H1 (cell line): Measurements from ENCODE around the gene PDSS1. TPM values are rescaled to one million over a fixed set of nuclear protein-coding genes. Genes with fewer than 3 reads are reported as not detected.

ENCODE experiments used
- CTCF ChIA-PET: fragments of 300-600 bp; sonication (Branson Sonifier 250); formaldehyde crosslinking; loops from one replicate; lab custom pipeline; 2021; ENCODE audit not compliant: partially characterized antibody; lab: Charles Lee
- POLR2A ChIA-PET: fragments of 300-600 bp; sonication (Branson Sonifier 250); formaldehyde crosslinking; loops from one replicate; lab custom pipeline; 2021; ENCODE audit warnings: inconsistent platforms; ENCODE audit not compliant: partially characterized antibody; lab: Charles Lee
- DNase-seq, 2 experiments: peaks; one replicate each; pipeline versions ENCODE4 v3.0.0 to v3.0.0-alpha.2; 2010 to 2022; ENCODE audit warnings: low spot score in 2 of 2, low read depth in 1 of 2, mixed read lengths in 1 of 2
- FAIRE-seq: peaks from 2 replicates; lab custom pipeline; 2011; peaks lifted over from hg19 to GRCh38; lab: Jason Lieb, UNC
- H2AFZ ChIP-seq: 2 replicates; pipeline ENCODE4 v1.8.1; 2012; ENCODE audit warnings: low read length, inconsistent platforms
- H2AK5ac ChIP-seq: 2 replicates; pipeline ENCODE4 v1.6.1; 2013; ENCODE audit warnings: low read depth, low read length
- H2BK120ac ChIP-seq: replicated peaks from 2 replicates; pipeline ENCODE3; 2013; ENCODE audit warnings: low read depth, low read length, inconsistent platforms
- H2BK12ac ChIP-seq: 2 replicates; pipeline ENCODE4 v1.6.1; 2013; ENCODE audit warnings: low read depth, low read length
- H2BK15ac ChIP-seq: 2 replicates; pipeline ENCODE4 v1.6.1; 2013; ENCODE audit warnings: low read length
- H2BK20ac ChIP-seq: 2 replicates; pipeline ENCODE4 v1.6.1; 2013; ENCODE audit warnings: low read length
- H2BK5ac ChIP-seq: 2 replicates; pipeline ENCODE4 v1.6.1; 2013; ENCODE audit warnings: low read depth, low read length
- H3K14ac ChIP-seq: 2 replicates; pipeline ENCODE4 v1.6.1; 2013; ENCODE audit warnings: inconsistent platforms; ENCODE audit not compliant: insufficient read length
- H3K18ac ChIP-seq: 2 replicates; pipeline ENCODE4 v1.6.1; 2013; ENCODE audit warnings: low read length; ENCODE audit errors: extremely low read depth
- H3K23ac ChIP-seq: 2 replicates; pipeline ENCODE4 v1.6.1; 2013; ENCODE audit warnings: inconsistent platforms; ENCODE audit not compliant: insufficient read length
- H3K23me2 ChIP-seq: 2 replicates; pipeline ENCODE4 v1.6.1; 2013; ENCODE audit warnings: low read depth, low read length
- H3K27ac ChIP-seq: 2 replicates; pipeline ENCODE4 v1.6.1; 2011; ENCODE audit warnings: low read depth, low read length, inconsistent platforms
- H3K27me3 ChIP-seq, 4 experiments: replicated peaks in 1 of 4; 1 replicate in 1 of 4; 2 replicates in 3 of 4; pipeline versions ENCODE4 v1.6.1 to v1.8.1; 2011 to 2013; ENCODE audit warnings: low read length in 3 of 4, mild to moderate bottlenecking in 3 of 4, inconsistent platforms in 2 of 4, mixed read lengths in 2 of 4, moderate library complexity in 1 of 4; ENCODE audit not compliant: control insufficient read depth in 3 of 4, insufficient read depth in 3 of 4; ENCODE audit errors: extremely low read depth in 1 of 4
- H3K36me3 ChIP-seq, 4 experiments: 2 replicates each; pipeline versions ENCODE4 v1.6.1 to v1.8.1; 2011 to 2013; ENCODE audit warnings: mild to moderate bottlenecking in 4 of 4, low read length in 3 of 4, moderate library complexity in 2 of 4, control low read depth in 1 of 4, inconsistent platforms in 1 of 4; ENCODE audit not compliant: insufficient read depth in 4 of 4, control insufficient read depth in 2 of 4
- H3K4ac ChIP-seq: replicated peaks from 2 replicates; pipeline ENCODE3; 2013; ENCODE audit warnings: low read length, low read depth, mixed read lengths, inconsistent platforms; ENCODE audit not compliant: insufficient read length
- H3K4me1 ChIP-seq, 4 experiments: replicated peaks in 1 of 4; 1 replicate in 1 of 4; 2 replicates in 3 of 4; pipeline versions ENCODE4 v1.6.1 to v1.8.1; 2011 to 2013; ENCODE audit warnings: low read length in 3 of 4, inconsistent platforms in 2 of 4, mixed read lengths in 1 of 4; ENCODE audit not compliant: insufficient read depth in 4 of 4, control insufficient read depth in 3 of 4
- H3K4me2 ChIP-seq, 2 experiments: 2 replicates each; pipeline versions ENCODE4 v1.6.1 to v1.8.1; 2011 to 2013; ENCODE audit warnings: low read depth in 2 of 2, low read length in 2 of 2, control low read depth in 1 of 2, inconsistent platforms in 1 of 2, mild to moderate bottlenecking in 1 of 2; ENCODE audit not compliant: insufficient read depth in 1 of 2
- H3K4me3 ChIP-seq, 4 experiments: fragments of 200-600, 300-600 bp in 1 of 4; sonication (generic), shearing (Covaris generic), sonication (Bioruptor Twin) in 1 of 4; 2 replicates each; pipeline versions ENCODE4 v1.5.1 to v1.8.1; 2011 to 2016; ENCODE audit warnings: low read length in 4 of 4, low read depth in 3 of 4, control low read depth in 2 of 4, inconsistent platforms in 2 of 4, mild to moderate bottlenecking in 2 of 4, mixed read lengths in 1 of 4, moderate library complexity in 1 of 4; ENCODE audit not compliant: insufficient read depth in 2 of 4; ENCODE audit errors: extremely low read depth in 1 of 4
- H3K56ac ChIP-seq: replicated peaks from 2 replicates; pipeline ENCODE3; 2013; ENCODE audit warnings: low read depth, mild to moderate bottlenecking, mixed read lengths, low read length, inconsistent platforms; ENCODE audit not compliant: insufficient read length
- H3K79me1 ChIP-seq: 2 replicates; pipeline ENCODE4 v1.6.1; 2013; ENCODE audit warnings: low read depth, low read length, control low read depth
- H3K79me2 ChIP-seq, 2 experiments: 2 replicates each; pipeline versions ENCODE4 v1.6.1 to v1.8.1; 2012 to 2013; ENCODE audit warnings: low read length in 2 of 2, mild to moderate bottlenecking in 2 of 2, inconsistent platforms in 1 of 2; ENCODE audit not compliant: insufficient read depth in 2 of 2, control insufficient read depth in 1 of 2
- H3K9ac ChIP-seq, 4 experiments: replicated peaks in 1 of 4; 1 replicate in 1 of 4; 2 replicates in 3 of 4; pipeline versions ENCODE4 v1.6.1 to v1.8.1; 2011 to 2013; ENCODE audit warnings: low read depth in 3 of 4, low read length in 3 of 4, control low read depth in 2 of 4, mild to moderate bottlenecking in 2 of 4, moderate library complexity in 2 of 4, inconsistent platforms in 1 of 4; ENCODE audit errors: extremely low read depth in 1 of 4
- H3K9me3 ChIP-seq, 2 experiments: 2 replicates each; pipeline versions ENCODE4 v1.6.1 to v1.8.1; 2012 to 2013; ENCODE audit warnings: mild to moderate bottlenecking in 2 of 2, moderate library complexity in 2 of 2, control low read depth in 1 of 2, inconsistent platforms in 1 of 2, low read depth in 1 of 2, low read length in 1 of 2, mixed read lengths in 1 of 2; ENCODE audit not compliant: insufficient read depth in 2 of 2
- H4K20me1 ChIP-seq, 2 experiments: replicated peaks in 1 of 2; 2 replicates each; pipeline versions ENCODE3 to v1.8.1; 2011 to 2013; ENCODE audit warnings: inconsistent platforms in 2 of 2, low read length in 2 of 2, mild to moderate bottlenecking in 1 of 2; ENCODE audit not compliant: insufficient read depth in 2 of 2, control insufficient read depth in 1 of 2
- H4K5ac ChIP-seq: 2 replicates; pipeline ENCODE4 v1.6.1; 2013; ENCODE audit warnings: low read length, low read depth, mixed read lengths, inconsistent platforms; ENCODE audit not compliant: insufficient read length
- H4K8ac ChIP-seq: 2 replicates; pipeline ENCODE4 v1.8.0; 2013; ENCODE audit warnings: mild to moderate bottlenecking, moderate library complexity, low read length, inconsistent platforms; ENCODE audit not compliant: insufficient read depth; ENCODE audit errors: extremely low read depth
- H4K91ac ChIP-seq: replicated peaks from 2 replicates; pipeline ENCODE3; 2013; ENCODE audit warnings: low read length, mixed read lengths, inconsistent platforms; ENCODE audit not compliant: insufficient read length
- CTBP2 ChIP-seq: IDR thresholded peaks from 2 replicates; pipeline ENCODE4 v1.7.0; 2011; ENCODE audit warnings: borderline replicate concordance, mild to moderate bottlenecking, moderate library complexity, mixed read lengths, low read length; ENCODE audit not compliant: insufficient read depth, insufficient read length
- NRF1 ChIP-seq: IDR thresholded peaks from 2 replicates; pipeline ENCODE4 v1.6.1; 2011; ENCODE audit warnings: mild to moderate bottlenecking, low read depth, low read length, improper control_type of control experiment
- SIRT6 ChIP-seq: IDR thresholded peaks from one replicate; pipeline ENCODE4 v1.7.1; 2012; ENCODE audit warnings: low read length, inconsistent platforms
- TEAD4 ChIP-seq: IDR thresholded peaks from 2 replicates; pipeline ENCODE4 v1.6.1; 2012; ENCODE audit warnings: low read depth, low read length, inconsistent platforms, mixed read lengths
- WGBS, 2 experiments: shearing (Covaris generic) in 1 of 2; methylation state at CpG; one replicate each; pipeline versions ENCODE4 v1.1.6 to v1.1.7; 2013 to 2015; ENCODE audit warnings: low lambda C conversion rate in 2 of 2, mixed read lengths in 2 of 2, inconsistent platforms in 1 of 2, low coverage in 1 of 2, missing lambda C conversion rate in 1 of 2; ENCODE audit not compliant: insufficient replicate concordance in 2 of 2, insufficient coverage in 1 of 2, insufficient read length in 1 of 2; ENCODE audit errors: extremely low coverage in 1 of 2, missing lambda C conversion rate in 1 of 2; 5-methylcytosine and 5-hydroxymethylcytosine counted together
- polyA plus RNA-seq, 7 experiments: library from polyadenylated mRNA; depleted of rRNA in 3 of 7; stranded (reverse) in 5 of 7; unstranded in 2 of 7; fragments of >200 nt in 5 of 7; fragments of 200-250 nt in 2 of 7; gene quantifications; 1 replicate in 5 of 7; 2 replicates in 1 of 7; 4 replicates in 1 of 7; pipeline versions ENCODE4 v1.2.1 to v1.2.3, GENCODE V29; 2011 to 2013; ENCODE audit warnings: missing spikeins in 2 of 7, mixed read lengths in 2 of 7
- total RNA-seq: library from RNA; stranded (reverse); fragmentation: NEBNext Ultra II Directional; extraction: Animal tissue kit (Norgen Biotek cat#: 25700); gene quantifications from 2 replicates; pipeline ENCODE4 v1.2.1, GENCODE V29; 2021

PDSS1 gene
- total and polyA plus RNA-seq, 2 of the 8 experiments (the other 6 are each of a cell fraction or from before 2014, with no cell fraction given): 21.3 to 26.0 TPM

- no peak overlapping the region for H2AK5ac ChIP-seq
- H3K4ac ChIP-seq: no peak overlapping the region
- POLR2A ChIA-PET: no interaction called here
- no peaks in the 10 kb centered on the region for H3K27me3 ChIP-seq
- H2AFZ ChIP-seq: no peak overlapping the region
- H2BK12ac ChIP-seq: no peak overlapping the region
- H4K20me1 ChIP-seq: peaks cover 0 to 1% of the 10 kb centered on the region in 2 experiments
- FAIRE-seq: no peak
- no peak overlapping the region for H2BK15ac ChIP-seq
- H3K36me3 ChIP-seq: peaks cover 0 to 30% (median 16%) of the 10 kb centered on the region in 4 experiments; a peak in 6 of 8 replicates
- CTCF ChIA-PET: no interaction called here
- H3K23me2 ChIP-seq: no peaks in the 10 kb centered on the region
- H2BK20ac ChIP-seq: no peak overlapping the region
- H2BK5ac ChIP-seq: no peak overlapping the region
- H3K18ac ChIP-seq: no peak overlapping the region
- H3K9me3 ChIP-seq: no peaks in the 10 kb centered on the region
- 0 out of 2 replicates have a peak, but pooled peaks cover 2% of the 10 kb centered on the region for H3K79me1 ChIP-seq
- H4K8ac ChIP-seq: no peak overlapping the region
- H3K4me2 ChIP-seq: no peak overlapping the region
- H2BK120ac ChIP-seq: no peak overlapping the region
- TF ChIP-seq SIRT6: no peak
- no peak for TF ChIP-seq TEAD4
- TF ChIP-seq CTBP2: no peak
- no peak for TF ChIP-seq NRF1
- H3K14ac ChIP-seq: no peak overlapping the region
- DNase-seq: no peak
- H4K5ac ChIP-seq: no peak overlapping the region
- H3K79me2 ChIP-seq: no peaks in the 10 kb centered on the region
- no peak overlapping the region for H4K91ac ChIP-seq
- H3K4me1 ChIP-seq: no peaks in the 10 kb centered on the region
- H3K23ac ChIP-seq: no peak overlapping the region
- 87% methylated on average over 7 of the region's 7 CpGs; no CpG with 5 or more reads in 1 of the 2 experiments for WGBS, 2 experiments
- no peak overlapping the region for H3K4me3 ChIP-seq
- H3K56ac ChIP-seq: no peak overlapping the region
- no peak overlapping the region for H3K27ac ChIP-seq
- no peak overlapping the region for H3K9ac ChIP-seq
Measured at GRCh38 chr10:26721561-26721960, 24.1 kb downstream of the PDSS1 start.
